ENCODE measurements around the gene TCF7.

TCF7 gene

DNA sequence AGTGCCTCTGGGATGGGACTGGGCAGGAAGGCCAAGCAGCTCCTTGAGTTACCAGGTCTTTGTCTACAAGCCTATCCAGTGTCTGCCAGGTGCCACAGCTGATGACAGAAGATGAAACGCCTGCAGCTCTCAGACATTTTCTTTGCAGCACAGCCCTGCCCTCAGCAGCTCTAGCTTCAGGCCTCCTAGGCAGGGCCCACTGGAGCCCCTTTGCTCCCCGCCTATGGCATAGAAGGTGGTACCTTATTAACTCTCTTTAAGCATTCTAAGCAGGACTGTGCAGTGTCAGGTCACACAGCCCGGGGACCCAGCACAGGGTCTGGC is 63.6 kb downstream of the TCF7 start:
- Mint-ChIP-seq H3K4me3 (peak overlapping the region; percentile 90), H3K27ac (no peak overlapping the region), H3K36me3 (ENCODE audit: low read depth) (peaks cover 13% of the 10 kb centered on the region), H3K27me3 (no peaks in the 10 kb centered on the region), H3K9me3 (no peaks in the 10 kb centered on the region), H3K4me1 (ENCODE audit: low read depth) (peaks cover 23% of the 10 kb centered on the region)

DNA sequence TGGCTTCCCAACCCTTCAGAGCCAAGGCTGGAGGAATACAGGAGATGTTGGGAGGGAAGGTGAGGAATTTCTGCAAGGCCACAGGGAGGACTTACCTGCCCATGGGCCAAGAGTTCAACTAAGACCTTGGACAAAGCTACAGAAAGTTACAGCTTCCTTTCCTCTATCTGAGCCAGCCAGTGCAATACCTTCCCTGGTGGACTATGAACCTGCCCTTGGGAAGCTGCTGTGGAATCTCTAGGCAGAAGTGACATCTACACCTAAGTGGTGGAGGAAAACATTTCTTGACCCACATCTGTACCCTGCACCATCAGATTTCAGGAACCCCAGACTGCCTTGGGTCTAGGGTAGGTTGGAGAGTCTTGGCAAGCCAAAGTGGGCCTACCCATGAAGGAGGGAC is 69.0 kb downstream of the TCF7 start:
- Mint-ChIP-seq H3K27me3 (no peaks in the 10 kb centered on the region), H3K36me3 (ENCODE audit: low read depth) (no peaks in the 10 kb centered on the region), H3K9me3 (no peaks in the 10 kb centered on the region), H3K27ac (no peak overlapping the region), H3K4me1 (ENCODE audit: low read depth) (no peaks in the 10 kb centered on the region), H3K4me3 (no peak overlapping the region)

DNA sequence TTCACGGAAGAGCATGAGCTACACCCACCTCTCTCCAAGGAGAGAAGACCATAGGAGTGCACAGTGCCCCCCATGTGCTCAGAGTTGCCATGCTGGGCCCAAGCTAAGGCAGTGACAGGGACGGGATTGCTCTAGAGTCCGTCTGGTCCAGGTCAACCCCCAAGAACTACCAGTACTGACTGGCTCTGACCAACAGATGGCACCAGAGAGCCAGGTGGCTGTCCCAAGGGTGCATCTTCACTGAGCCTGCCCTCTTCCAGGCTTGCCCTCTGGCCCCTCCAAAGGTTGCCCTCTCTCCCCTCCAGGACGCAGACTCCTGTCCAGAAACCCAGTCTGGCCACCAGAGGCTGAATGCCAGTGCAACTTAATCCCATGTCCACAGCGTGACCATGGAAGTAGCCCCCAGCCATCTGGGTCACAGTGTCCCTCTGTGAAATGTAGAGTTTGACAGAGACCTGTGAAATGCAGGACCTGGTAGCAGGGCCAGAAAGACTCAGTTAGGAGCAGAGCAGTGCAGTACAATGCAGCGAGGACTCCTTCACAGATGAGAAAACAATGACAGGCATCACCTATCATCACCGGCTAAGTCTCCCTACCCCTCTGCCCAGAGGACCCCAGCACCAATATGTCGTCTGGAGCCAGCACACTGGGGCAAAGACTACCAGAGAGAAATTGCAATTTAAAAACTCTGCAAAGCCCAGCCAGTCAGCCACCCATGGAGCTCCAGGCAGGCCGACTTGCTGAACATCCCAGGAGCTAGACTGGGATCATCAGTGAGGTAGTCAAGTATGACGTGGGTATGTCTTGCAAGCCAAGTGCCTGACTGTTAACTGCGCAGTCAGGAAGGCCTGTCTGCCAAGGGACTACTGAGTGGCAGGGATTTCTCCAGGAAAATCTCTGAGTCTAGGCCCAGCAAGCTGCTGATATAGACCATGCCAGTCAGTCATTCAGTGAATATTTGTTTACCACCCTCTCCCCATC is 70.0 kb downstream of the TCF7 start:
- Mint-ChIP-seq H3K27ac (no peak overlapping the region), H3K9me3 (no peaks in the 10 kb centered on the region), H3K27me3 (no peaks in the 10 kb centered on the region), H3K4me1 (ENCODE audit: low read depth) (no peaks in the 10 kb centered on the region), H3K36me3 (ENCODE audit: low read depth) (no peaks in the 10 kb centered on the region), H3K4me3 (no peak overlapping the region)

DNA sequence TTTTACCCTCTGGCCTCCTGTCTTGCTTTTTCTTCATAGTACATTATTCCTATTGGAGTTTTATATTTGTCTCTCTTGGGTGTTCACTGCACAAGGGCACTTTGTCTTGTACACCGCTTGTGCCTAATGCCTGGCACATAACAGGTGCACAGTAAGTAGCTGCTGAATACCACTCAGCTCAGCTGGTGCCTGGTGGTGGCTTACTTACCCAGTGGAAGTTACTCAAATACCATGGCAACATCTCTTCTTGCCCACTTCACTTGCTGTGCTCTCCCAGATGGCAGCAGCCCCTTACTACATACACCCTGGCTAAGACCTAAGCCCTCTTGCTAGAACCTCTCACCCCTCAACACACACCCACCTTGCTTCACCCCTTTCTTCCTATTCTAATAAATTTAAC is 73.6 kb downstream of the TCF7 start:
- no peaks in the 10 kb centered on the region for H3K9me3 Mint-ChIP-seq
- H3K4me3 Mint-ChIP-seq = no peak overlapping the region
- H3K27me3 Mint-ChIP-seq = no peaks in the 10 kb centered on the region
- no peaks in the 10 kb centered on the region for H3K4me1 Mint-ChIP-seq (ENCODE audit: low read depth)
- no peaks in the 10 kb centered on the region for H3K36me3 Mint-ChIP-seq (ENCODE audit: low read depth)
- H3K27ac Mint-ChIP-seq = no peak overlapping the region

DNA sequence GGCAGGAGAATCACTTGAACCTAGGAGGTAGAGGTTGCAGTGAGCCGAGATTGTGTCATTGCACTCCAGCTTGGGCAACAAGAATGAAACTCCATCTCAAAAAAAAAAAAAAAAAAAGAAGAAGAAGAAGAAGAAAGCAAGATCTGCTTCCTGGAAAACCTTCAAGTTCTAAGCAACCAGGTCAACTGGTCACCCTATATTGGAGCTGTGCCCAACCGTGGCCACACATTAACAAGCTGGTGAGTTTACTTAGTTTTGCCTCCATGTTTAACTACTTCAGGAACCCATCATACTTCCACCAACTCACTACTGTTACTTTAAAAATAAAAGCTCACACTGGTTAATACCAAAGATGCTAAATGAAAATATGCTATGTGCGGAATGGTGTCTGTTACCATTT is 74.5 kb downstream of the TCF7 start:
- Mint-ChIP-seq H3K4me3 (no peak overlapping the region), H3K36me3 (ENCODE audit: low read depth) (peaks cover 6% of the 10 kb centered on the region), H3K27ac (no peak overlapping the region), H3K27me3 (no peaks in the 10 kb centered on the region), H3K4me1 (ENCODE audit: low read depth) (no peaks in the 10 kb centered on the region), H3K9me3 (no peaks in the 10 kb centered on the region)

DNA sequence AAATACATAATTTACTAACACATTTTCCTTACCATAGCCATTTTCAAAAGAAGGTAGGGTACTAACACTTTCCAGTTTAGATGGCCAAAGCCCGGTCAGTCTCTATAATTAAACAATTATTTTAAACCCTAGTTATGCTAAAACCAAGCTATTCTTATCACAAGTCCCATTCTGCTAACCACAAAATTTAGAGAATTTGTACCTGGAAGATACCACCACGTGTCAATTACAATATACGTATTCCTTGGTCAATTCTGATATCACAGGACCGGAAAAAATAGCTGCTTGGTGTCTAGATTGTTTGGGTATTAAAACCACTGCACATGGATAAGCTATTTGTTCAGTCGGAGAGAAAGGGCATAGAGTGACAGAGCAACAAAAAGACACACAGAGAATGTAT is 81.2 kb downstream of the TCF7 start:
- H3K36me3 Mint-ChIP-seq (ENCODE audit: low read depth) = peaks cover 62% of the 10 kb centered on the region
- no peaks in the 10 kb centered on the region for H3K4me1 Mint-ChIP-seq (ENCODE audit: low read depth)
- no peaks in the 10 kb centered on the region for H3K27me3 Mint-ChIP-seq
- peak overlapping the region; percentile 40 for H3K27ac Mint-ChIP-seq
- no peak overlapping the region for H3K4me3 Mint-ChIP-seq
- no peaks in the 10 kb centered on the region for H3K9me3 Mint-ChIP-seq

Measured in stimulated activated naive CD8-positive, alpha-beta T cell treated with anti-CD3 and anti-CD28 coated beads, Interleukin-15, Interleukin-2, amounts not matched to agents 100 ng/mL and 50 ng/mL, for 24 hours (primary cell).